WERI-Rb-1 (cell line): Measurements from ENCODE around the gene FBXL2.

ENCODE experiments used
- DNase-seq: peaks from one replicate; pipeline ENCODE4 v3.0.0-alpha.2; 2020
- H3K27ac ChIP-seq: fragments of 250-450 bp; sonication (Bioruptor Pico); 2 replicates; pipeline ENCODE4 v1.5.1; 2020; ENCODE audit warnings: mild to moderate bottlenecking, moderate library complexity
- H3K27me3 ChIP-seq: fragments of 250-450 bp; sonication (Bioruptor Pico); 2 replicates; pipeline ENCODE4 v1.5.1; 2021; ENCODE audit warnings: mild to moderate bottlenecking, low read depth, moderate library complexity; ENCODE audit not compliant: insufficient read depth, severe bottlenecking
- H3K36me3 ChIP-seq: fragments of 250-450 bp; sonication (Bioruptor Pico); 2 replicates; pipeline ENCODE4 v1.5.1; 2020; ENCODE audit warnings: mild to moderate bottlenecking, moderate library complexity
- H3K4me3 ChIP-seq: 2 replicates; pipeline ENCODE4 v1.5.1; 2011; ENCODE audit warnings: low read depth, mild to moderate bottlenecking, control low read depth, low read length
- H3K9me3 ChIP-seq: fragments of 250-450 bp; sonication (Bioruptor Pico); 2 replicates; pipeline ENCODE4 v1.5.1; 2021; ENCODE audit warnings: mild to moderate bottlenecking, moderate library complexity; ENCODE audit not compliant: severe bottlenecking
- CTCF ChIP-seq: IDR thresholded peaks from 2 replicates; pipeline ENCODE4 v1.5.1; 2011; ENCODE audit warnings: low read depth, mild to moderate bottlenecking, control low read depth, inconsistent platforms, low read length

The FBXL2 gene

GRCh38 chr3:33299395-33300081 is 22.3 kb downstream of the FBXL2 start:
- H3K4me3 ChIP-seq: no peak overlapping the region
- DNase-seq: no peak
- H3K27ac ChIP-seq: no peak overlapping the region
- H3K9me3 ChIP-seq: no peaks in the 10 kb centered on the region
- H3K36me3 ChIP-seq: peaks cover 10% of the 10 kb centered on the region
- no peak for TF ChIP-seq CTCF
- H3K27me3 ChIP-seq: no peaks in the 10 kb centered on the region

GRCh38 chr3:33312361-33312760 is 35.1 kb downstream of the FBXL2 start:
- Histone ChIP-seq H3K27ac (no peak overlapping the region), H3K9me3 (no peaks in the 10 kb centered on the region), H3K27me3 (no peaks in the 10 kb centered on the region), H3K36me3 (no peaks in the 10 kb centered on the region), H3K4me3 (no peak overlapping the region)
- TF ChIP-seq CTCF: no peak
- DNase-seq: no peak

GRCh38 chr3:33313331-33313730 is 36.1 kb downstream of the FBXL2 start:
- Histone ChIP-seq H3K36me3 (no peaks in the 10 kb centered on the region), H3K4me3 (no peak overlapping the region), H3K27ac (no peak overlapping the region), H3K27me3 (no peaks in the 10 kb centered on the region), H3K9me3 (no peaks in the 10 kb centered on the region)
- no peak for DNase-seq
- TF ChIP-seq CTCF: no peak

GRCh38 chr3:33314993-33315392 is 37.8 kb downstream of the FBXL2 start:
- Histone ChIP-seq H3K4me3 (no peak overlapping the region), H3K27ac (no peak overlapping the region), H3K9me3 (no peaks in the 10 kb centered on the region), H3K36me3 (no peaks in the 10 kb centered on the region), H3K27me3 (no peaks in the 10 kb centered on the region)
- no peak for DNase-seq
- TF ChIP-seq CTCF: no peak

- no peaks in the 10 kb centered on the region for H3K27me3 ChIP-seq
- no peak for DNase-seq
- no peak for TF ChIP-seq CTCF
Measured at GRCh38 chr3:33315826-33316225, 38.6 kb downstream of the FBXL2 start.

More at GRCh38 chr3:33315826-33316225, 38.6 kb downstream of the FBXL2 start:
- no peaks in the 10 kb centered on the region for H3K9me3 ChIP-seq
- H3K27ac ChIP-seq: no peak overlapping the region
- no peak overlapping the region for H3K4me3 ChIP-seq
- no peaks in the 10 kb centered on the region for H3K36me3 ChIP-seq
